GM23338 (cell line): Measurements from ENCODE around the gene TNFRSF19.

Experiments
- CREB1 ChIP-seq: fragments of 250-450 bp; sonication (Bioruptor Pico); IDR thresholded peaks from 2 replicates; pipeline ENCODE4 v1.5.0; 2020; ENCODE audit warnings: low read depth, mild to moderate bottlenecking, moderate library complexity
- POLR2AphosphoS5 ChIP-seq: IDR thresholded peaks from 2 replicates; pipeline ENCODE4 v1.6.1; 2016; ENCODE audit warnings: antibody characterized with exemption, low read depth
- STAT1 ChIP-seq: IDR thresholded peaks from one replicate; pipeline ENCODE4 v1.6.1; 2016; ENCODE audit warnings: antibody characterized with exemption; ENCODE audit not compliant: unreplicated experiment
- TF ChIP-seq, protein P1 (sequence below), 2 experiments: fragments of 200-600 bp in 1 of 2; sonication (generic) in 1 of 2; conservative IDR thresholded peaks; 2 replicates each; pipeline versions ENCODE4 v1.5.1 to v1.6.1; 2016 to 2017; ENCODE audit warnings: antibody characterized with exemption in 2 of 2, low read depth in 2 of 2, mild to moderate bottlenecking in 2 of 2, moderate library complexity in 1 of 2
- TF ChIP-seq, protein P2 (sequence below): fragments of 250-450 bp; sonication (Bioruptor Pico); IDR thresholded peaks from 2 replicates; pipeline ENCODE4 v1.5.0; 2020; ENCODE audit warnings: mild to moderate bottlenecking, moderate library complexity

DNA sequence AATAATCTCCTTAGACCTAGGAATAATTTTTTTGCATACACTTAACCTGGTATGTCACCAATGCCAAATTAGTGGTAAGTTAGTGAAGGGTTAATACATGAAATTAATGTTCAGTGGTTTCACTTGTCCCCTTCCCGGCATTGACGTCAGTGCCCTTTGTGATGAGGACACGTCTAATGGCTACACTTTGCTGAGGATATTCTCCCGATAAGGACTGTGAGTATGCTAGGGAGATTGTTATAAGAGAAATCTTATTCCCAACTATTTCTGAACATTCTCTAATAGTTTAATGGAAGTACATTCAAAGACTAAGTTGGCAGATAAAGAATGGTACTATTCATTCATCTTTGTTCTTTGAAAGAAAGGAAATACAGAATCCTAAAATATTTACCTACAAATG lies 102.4 kb downstream of the TNFRSF19 start:
- no peak for TF ChIP-seq CREB1 (CRISPR knock-in tag)
- TF ChIP-seq, protein P1, sequence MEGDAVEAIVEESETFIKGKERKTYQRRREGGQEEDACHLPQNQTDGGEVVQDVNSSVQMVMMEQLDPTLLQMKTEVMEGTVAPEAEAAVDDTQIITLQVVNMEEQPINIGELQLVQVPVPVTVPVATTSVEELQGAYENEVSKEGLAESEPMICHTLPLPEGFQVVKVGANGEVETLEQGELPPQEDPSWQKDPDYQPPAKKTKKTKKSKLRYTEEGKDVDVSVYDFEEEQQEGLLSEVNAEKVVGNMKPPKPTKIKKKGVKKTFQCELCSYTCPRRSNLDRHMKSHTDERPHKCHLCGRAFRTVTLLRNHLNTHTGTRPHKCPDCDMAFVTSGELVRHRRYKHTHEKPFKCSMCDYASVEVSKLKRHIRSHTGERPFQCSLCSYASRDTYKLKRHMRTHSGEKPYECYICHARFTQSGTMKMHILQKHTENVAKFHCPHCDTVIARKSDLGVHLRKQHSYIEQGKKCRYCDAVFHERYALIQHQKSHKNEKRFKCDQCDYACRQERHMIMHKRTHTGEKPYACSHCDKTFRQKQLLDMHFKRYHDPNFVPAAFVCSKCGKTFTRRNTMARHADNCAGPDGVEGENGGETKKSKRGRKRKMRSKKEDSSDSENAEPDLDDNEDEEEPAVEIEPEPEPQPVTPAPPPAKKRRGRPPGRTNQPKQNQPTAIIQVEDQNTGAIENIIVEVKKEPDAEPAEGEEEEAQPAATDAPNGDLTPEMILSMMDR (conservative IDR thresholded peaks at IDR 0.05; ENCODE audit: low read depth in 2 of 2) = no peak
- no peak for TF ChIP-seq POLR2AphosphoS5
- TF ChIP-seq STAT1 = no peak
- TF ChIP-seq, protein P2, sequence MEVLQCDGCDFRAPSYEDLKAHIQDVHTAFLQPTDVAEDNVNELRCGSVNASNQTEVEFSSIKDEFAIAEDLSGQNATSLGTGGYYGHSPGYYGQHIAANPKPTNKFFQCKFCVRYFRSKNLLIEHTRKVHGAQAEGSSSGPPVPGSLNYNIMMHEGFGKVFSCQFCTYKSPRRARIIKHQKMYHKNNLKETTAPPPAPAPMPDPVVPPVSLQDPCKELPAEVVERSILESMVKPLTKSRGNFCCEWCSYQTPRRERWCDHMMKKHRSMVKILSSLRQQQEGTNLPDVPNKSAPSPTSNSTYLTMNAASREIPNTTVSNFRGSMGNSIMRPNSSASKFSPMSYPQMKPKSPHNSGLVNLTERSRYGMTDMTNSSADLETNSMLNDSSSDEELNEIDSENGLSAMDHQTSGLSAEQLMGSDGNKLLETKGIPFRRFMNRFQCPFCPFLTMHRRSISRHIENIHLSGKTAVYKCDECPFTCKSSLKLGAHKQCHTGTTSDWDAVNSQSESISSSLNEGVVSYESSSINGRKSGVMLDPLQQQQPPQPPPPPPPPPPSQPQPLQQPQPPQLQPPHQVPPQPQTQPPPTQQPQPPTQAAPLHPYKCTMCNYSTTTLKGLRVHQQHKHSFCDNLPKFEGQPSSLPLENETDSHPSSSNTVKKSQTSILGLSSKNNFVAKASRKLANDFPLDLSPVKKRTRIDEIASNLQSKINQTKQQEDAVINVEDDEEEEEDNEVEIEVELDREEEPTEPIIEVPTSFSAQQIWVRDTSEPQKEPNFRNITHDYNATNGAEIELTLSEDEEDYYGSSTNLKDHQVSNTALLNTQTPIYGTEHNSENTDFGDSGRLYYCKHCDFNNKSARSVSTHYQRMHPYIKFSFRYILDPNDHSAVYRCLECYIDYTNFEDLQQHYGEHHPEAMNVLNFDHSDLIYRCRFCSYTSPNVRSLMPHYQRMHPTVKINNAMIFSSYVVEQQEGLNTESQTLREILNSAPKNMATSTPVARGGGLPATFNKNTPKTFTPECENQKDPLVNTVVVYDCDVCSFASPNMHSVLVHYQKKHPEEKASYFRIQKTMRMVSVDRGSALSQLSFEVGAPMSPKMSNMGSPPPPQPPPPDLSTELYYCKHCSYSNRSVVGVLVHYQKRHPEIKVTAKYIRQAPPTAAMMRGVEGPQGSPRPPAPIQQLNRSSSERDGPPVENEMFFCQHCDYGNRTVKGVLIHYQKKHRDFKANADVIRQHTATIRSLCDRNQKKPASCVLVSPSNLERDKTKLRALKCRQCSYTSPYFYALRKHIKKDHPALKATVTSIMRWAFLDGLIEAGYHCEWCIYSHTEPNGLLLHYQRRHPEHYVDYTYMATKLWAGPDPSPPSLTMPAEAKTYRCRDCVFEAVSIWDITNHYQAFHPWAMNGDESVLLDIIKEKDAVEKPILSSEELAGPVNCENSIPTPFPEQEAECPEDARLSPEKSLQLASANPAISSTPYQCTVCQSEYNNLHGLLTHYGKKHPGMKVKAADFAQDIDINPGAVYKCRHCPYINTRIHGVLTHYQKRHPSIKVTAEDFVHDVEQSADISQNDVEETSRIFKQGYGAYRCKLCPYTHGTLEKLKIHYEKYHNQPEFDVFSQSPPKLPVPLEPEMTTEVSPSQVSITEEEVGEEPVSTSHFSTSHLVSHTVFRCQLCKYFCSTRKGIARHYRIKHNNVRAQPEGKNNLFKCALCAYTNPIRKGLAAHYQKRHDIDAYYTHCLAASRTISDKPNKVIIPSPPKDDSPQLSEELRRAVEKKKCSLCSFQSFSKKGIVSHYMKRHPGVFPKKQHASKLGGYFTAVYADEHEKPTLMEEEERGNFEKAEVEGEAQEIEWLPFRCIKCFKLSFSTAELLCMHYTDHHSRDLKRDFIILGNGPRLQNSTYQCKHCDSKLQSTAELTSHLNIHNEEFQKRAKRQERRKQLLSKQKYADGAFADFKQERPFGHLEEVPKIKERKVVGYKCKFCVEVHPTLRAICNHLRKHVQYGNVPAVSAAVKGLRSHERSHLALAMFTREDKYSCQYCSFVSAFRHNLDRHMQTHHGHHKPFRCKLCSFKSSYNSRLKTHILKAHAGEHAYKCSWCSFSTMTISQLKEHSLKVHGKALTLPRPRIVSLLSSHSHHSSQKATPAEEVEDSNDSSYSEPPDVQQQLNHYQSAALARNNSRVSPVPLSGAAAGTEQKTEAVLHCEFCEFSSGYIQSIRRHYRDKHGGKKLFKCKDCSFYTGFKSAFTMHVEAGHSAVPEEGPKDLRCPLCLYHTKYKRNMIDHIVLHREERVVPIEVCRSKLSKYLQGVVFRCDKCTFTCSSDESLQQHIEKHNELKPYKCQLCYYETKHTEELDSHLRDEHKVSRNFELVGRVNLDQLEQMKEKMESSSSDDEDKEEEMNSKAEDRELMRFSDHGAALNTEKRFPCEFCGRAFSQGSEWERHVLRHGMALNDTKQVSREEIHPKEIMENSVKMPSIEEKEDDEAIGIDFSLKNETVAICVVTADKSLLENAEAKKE (CRISPR knock-in tag) = no peak
